ENCODE results near the gene DUS2.
"Not testable (repeated sequence)": the region's sequence is repeated elsewhere in the genome, so short reads cannot be mapped to it uniquely, and the experiment has no call there.

DUS2 gene

GRCh38 chr16:67993207-67994039 is 29.7 kb upstream of the DUS2 start (continued):
- 0 out of 2 replicates have a peak, but pooled peaks have one; percentile 13 for TF ChIP-seq ZNF785 (tag by site-specific recombination; IDR thresholded peaks at IDR 0.05)
- peak; percentile 64; the same call in 1 of the 2 replicates for TF ChIP-seq ZNF660 (tag by site-specific recombination; IDR thresholded peaks at IDR 0.05)
- peak; percentile 76 for TF ChIP-seq ZNF610 (tag by site-specific recombination; IDR thresholded peaks at IDR 0.05; ENCODE audit: borderline replicate concordance)
- TF ChIP-seq, protein P1, sequence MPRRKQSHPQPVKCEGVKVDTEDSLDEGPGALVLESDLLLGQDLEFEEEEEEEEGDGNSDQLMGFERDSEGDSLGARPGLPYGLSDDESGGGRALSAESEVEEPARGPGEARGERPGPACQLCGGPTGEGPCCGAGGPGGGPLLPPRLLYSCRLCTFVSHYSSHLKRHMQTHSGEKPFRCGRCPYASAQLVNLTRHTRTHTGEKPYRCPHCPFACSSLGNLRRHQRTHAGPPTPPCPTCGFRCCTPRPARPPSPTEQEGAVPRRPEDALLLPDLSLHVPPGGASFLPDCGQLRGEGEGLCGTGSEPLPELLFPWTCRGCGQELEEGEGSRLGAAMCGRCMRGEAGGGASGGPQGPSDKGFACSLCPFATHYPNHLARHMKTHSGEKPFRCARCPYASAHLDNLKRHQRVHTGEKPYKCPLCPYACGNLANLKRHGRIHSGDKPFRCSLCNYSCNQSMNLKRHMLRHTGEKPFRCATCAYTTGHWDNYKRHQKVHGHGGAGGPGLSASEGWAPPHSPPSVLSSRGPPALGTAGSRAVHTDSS (tag by site-specific recombination; IDR thresholded peaks at IDR 0.05) = no peak
- TF ChIP-seq, protein P2, sequence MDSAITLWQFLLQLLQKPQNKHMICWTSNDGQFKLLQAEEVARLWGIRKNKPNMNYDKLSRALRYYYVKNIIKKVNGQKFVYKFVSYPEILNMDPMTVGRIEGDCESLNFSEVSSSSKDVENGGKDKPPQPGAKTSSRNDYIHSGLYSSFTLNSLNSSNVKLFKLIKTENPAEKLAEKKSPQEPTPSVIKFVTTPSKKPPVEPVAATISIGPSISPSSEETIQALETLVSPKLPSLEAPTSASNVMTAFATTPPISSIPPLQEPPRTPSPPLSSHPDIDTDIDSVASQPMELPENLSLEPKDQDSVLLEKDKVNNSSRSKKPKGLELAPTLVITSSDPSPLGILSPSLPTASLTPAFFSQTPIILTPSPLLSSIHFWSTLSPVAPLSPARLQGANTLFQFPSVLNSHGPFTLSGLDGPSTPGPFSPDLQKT (IDR thresholded peaks at IDR 0.05; ENCODE audit: borderline replicate concordance, low read depth, low read length) = no peak
- TF ChIP-seq KLF17 (tag by site-specific recombination; IDR thresholded peaks at IDR 0.05) = peak; percentile 40; the same call in 1 of the 2 replicates
- 0 out of 2 replicates have a peak, but pooled peaks have one; percentile 27 for TF ChIP-seq ZNF629 (tag by site-specific recombination; IDR thresholded peaks at IDR 0.05)
- TF ChIP-seq KLF16 (tag by site-specific recombination; IDR thresholded peaks at IDR 0.05) = peak; percentile 71
- no peak for TF ChIP-seq ZSCAN23 (tag by site-specific recombination; IDR thresholded peaks at IDR 0.05)
- TF ChIP-seq TRIM28 (IDR thresholded peaks at IDR 0.05; ENCODE audit: borderline replicate concordance, low read length) = no peak
- TF ChIP-seq ZBTB7A (tag by site-specific recombination; IDR thresholded peaks at IDR 0.05; ENCODE audit: low read depth) = 0 out of 2 replicates have a peak, but pooled peaks have one; percentile 45
- no peak for TF ChIP-seq BCL11B (tag by site-specific recombination; IDR thresholded peaks at IDR 0.05; ENCODE audit: low read depth)
- TF ChIP-seq ZNF654 (tag by site-specific recombination; IDR thresholded peaks at IDR 0.05; ENCODE audit: low read depth) = peak; percentile 30; the same call in 1 of the 2 replicates
- TF ChIP-seq ZFP37 (tag by site-specific recombination; IDR thresholded peaks at IDR 0.05) = no peak
- TF ChIP-seq, protein P3, sequence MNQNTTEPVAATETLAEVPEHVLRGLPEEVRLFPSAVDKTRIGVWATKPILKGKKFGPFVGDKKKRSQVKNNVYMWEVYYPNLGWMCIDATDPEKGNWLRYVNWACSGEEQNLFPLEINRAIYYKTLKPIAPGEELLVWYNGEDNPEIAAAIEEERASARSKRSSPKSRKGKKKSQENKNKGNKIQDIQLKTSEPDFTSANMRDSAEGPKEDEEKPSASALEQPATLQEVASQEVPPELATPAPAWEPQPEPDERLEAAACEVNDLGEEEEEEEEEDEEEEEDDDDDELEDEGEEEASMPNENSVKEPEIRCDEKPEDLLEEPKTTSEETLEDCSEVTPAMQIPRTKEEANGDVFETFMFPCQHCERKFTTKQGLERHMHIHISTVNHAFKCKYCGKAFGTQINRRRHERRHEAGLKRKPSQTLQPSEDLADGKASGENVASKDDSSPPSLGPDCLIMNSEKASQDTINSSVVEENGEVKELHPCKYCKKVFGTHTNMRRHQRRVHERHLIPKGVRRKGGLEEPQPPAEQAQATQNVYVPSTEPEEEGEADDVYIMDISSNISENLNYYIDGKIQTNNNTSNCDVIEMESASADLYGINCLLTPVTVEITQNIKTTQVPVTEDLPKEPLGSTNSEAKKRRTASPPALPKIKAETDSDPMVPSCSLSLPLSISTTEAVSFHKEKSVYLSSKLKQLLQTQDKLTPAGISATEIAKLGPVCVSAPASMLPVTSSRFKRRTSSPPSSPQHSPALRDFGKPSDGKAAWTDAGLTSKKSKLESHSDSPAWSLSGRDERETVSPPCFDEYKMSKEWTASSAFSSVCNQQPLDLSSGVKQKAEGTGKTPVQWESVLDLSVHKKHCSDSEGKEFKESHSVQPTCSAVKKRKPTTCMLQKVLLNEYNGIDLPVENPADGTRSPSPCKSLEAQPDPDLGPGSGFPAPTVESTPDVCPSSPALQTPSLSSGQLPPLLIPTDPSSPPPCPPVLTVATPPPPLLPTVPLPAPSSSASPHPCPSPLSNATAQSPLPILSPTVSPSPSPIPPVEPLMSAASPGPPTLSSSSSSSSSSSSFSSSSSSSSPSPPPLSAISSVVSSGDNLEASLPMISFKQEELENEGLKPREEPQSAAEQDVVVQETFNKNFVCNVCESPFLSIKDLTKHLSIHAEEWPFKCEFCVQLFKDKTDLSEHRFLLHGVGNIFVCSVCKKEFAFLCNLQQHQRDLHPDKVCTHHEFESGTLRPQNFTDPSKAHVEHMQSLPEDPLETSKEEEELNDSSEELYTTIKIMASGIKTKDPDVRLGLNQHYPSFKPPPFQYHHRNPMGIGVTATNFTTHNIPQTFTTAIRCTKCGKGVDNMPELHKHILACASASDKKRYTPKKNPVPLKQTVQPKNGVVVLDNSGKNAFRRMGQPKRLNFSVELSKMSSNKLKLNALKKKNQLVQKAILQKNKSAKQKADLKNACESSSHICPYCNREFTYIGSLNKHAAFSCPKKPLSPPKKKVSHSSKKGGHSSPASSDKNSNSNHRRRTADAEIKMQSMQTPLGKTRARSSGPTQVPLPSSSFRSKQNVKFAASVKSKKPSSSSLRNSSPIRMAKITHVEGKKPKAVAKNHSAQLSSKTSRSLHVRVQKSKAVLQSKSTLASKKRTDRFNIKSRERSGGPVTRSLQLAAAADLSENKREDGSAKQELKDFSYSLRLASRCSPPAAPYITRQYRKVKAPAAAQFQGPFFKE (tag by site-specific recombination; IDR thresholded peaks at IDR 0.05; ENCODE audit: borderline replicate concordance) = no peak
- TF ChIP-seq ZNF366 (tag by site-specific recombination; conservative IDR thresholded peaks at IDR 0.05) = 0 out of 2 replicates have a peak, but pooled peaks have one; percentile 13
- no peak for TF ChIP-seq IKZF3 (tag by site-specific recombination; IDR thresholded peaks at IDR 0.05)
- no peak for TF ChIP-seq ZNF292 (tag by site-specific recombination; IDR thresholded peaks at IDR 0.05; ENCODE audit: borderline replicate concordance, low read depth)
- TF ChIP-seq GLI4 (tag by site-specific recombination; IDR thresholded peaks at IDR 0.05) = no peak
- peak; percentile 25; the same call in 1 of the 2 replicates for TF ChIP-seq ZNF76 (tag by site-specific recombination; IDR thresholded peaks at IDR 0.05; ENCODE audit: borderline replicate concordance, low read depth)
- no peak for TF ChIP-seq ZNF19 (tag by site-specific recombination; IDR thresholded peaks at IDR 0.05; ENCODE audit: low read depth)

GRCh38 chr16:67994040-67994408 is 29.1 kb upstream of the DUS2 start:
- CTCF ChIA-PET = interaction anchor here (0.6 to 1.2 kb wide), 15 partner anchors 9 to 227 kb away, joined by 3 to 6 read pairs (median 4); partner anchors contain the start of genes DDX28, DPEP2NB and DUS2

More at GRCh38 chr16:67994040-67994408, 29.1 kb upstream of the DUS2 start:
- H3K9me3 ChIP-seq (ENCODE audit: control insufficient read depth, insufficient read depth, low read depth, low read length); H3K4me1 ChIP-seq (ENCODE audit: control insufficient read depth, insufficient read depth, low read length); H3K27ac ChIP-seq (ENCODE audit: extremely low read depth, low read depth, low read length); H3K4me3 ChIP-seq (ENCODE audit: low read depth, low read length); H3K36me3 ChIP-seq (ENCODE audit: control insufficient read depth in 2 of 2, insufficient read depth in 1 of 2, low read length in 2 of 2): not testable (repeated sequence)
- POLR2A ChIA-PET = interaction anchor here (0.6 kb wide), 1 partner anchor 29 kb away, joined by 3 read pairs; the partner anchor contains the start of genes DDX28 and DUS2
